PC-3 (cell line): ENCODE data around the gene IFI44L.

ENCODE experiments used
- CTCF ChIP-seq: fragments of 300-600 bp; sonication (generic); conservative IDR thresholded peaks from 2 replicates; pipeline ENCODE4 v1.5.1; 2017; ENCODE audit warnings: antibody characterized with exemption, low read depth, mild to moderate bottlenecking, low read length
- EZH2 ChIP-seq: fragments of 300-600 bp; sonication (generic); IDR thresholded peaks from one replicate; pipeline ENCODE4 v1.6.1; 2017; ENCODE audit warnings: antibody characterized with exemption, mild to moderate bottlenecking, low read length; ENCODE audit not compliant: unreplicated experiment
- EZH2phosphoT487 ChIP-seq: fragments of 300-600 bp; sonication (generic); IDR thresholded peaks from 2 replicates; pipeline ENCODE4 v1.6.1; 2018; ENCODE audit warnings: mild to moderate bottlenecking, antibody characterized with exemption, low read length, borderline replicate concordance

- no peak for TF ChIP-seq CTCF
- no peak for TF ChIP-seq EZH2
- TF ChIP-seq EZH2phosphoT487: no peak
Measured at GRCh38 chr1:78683079-78683478, 62.8 kb downstream of the IFI44L start.
